SIG-M5 treated with dmso at 0.1 percent for 504 hours (cell line): Measurements from ENCODE around the gene PIK3CD.
"Not testable (repeated sequence)": the region's sequence is repeated elsewhere in the genome, so short reads cannot be mapped to it uniquely, and the experiment has no call there.

Experiments
- DNase-seq: peaks from one replicate; lab custom pipeline; 2025; ENCODE audit not compliant: unreplicated experiment; lab: John Stamatoyannopoulos, UW

Gene PIK3CD

DNA sequence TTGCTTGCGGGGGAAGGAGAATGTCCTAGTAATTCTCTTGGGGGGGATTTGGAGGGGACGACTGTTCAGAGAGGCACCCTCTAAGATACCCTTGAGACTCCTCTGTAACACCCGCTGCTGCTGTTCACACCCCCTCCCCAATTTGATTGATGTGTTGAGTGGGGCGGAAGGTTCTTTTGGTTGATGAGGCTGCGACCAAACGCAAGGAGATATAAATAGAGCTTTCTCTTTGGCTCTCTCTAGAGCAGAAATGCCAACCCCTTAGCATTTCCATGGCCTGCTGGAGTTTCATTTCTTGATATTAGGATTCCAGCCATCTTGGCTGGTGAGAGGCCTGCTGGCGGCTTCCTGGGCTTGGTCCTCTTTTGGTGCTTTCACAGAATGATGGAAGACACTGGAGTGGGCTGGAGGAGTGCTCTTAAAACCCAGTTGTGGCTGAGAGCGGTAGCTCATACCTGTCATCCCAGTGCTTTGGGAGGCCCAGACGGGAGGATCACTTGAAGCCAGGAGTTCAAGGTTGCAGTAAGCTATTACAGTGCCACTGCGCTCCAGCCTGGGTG is 2.0 kb downstream of the PIK3CD start:
- peak; percentile 49 for DNase-seq

DNA sequence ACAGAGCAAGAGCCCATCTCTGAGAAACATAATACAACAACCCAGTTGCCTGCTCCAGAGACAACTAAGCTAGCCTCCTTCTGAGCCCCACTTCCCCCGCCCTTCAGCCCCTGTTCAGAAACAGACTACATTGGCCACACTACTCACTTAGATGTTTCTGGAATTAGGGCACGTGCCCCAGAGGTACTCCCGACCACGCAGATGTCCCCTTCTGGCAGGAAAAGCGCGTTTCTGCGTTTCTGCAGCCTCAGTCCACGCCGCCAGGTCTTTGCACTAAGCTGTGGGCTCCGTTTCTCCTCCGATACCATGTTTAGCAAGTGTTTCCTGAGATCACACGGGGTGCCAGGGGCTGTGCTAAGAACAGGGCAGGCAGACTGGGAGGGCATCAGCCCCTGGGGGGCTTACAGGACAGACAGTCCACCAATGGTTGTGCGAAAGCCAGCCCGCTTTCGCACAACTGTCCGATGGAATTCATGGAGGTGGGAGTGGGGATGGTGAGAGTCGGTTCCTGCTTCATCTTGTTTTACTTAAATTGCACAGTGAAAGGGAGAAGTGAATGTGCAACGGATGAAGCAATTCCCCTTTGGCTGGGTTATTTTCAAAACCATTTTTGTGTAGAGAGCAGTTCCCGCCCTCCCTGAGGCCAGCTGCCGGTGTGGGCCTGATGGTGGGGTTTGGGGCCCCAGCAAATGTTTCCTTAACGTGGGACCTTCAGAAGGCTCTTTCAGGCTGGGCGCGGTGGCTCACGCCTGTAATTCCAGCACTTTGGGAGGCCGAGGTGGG is 2.7 kb downstream of the PIK3CD start:
- DNase-seq = peak; percentile 95

DNA sequence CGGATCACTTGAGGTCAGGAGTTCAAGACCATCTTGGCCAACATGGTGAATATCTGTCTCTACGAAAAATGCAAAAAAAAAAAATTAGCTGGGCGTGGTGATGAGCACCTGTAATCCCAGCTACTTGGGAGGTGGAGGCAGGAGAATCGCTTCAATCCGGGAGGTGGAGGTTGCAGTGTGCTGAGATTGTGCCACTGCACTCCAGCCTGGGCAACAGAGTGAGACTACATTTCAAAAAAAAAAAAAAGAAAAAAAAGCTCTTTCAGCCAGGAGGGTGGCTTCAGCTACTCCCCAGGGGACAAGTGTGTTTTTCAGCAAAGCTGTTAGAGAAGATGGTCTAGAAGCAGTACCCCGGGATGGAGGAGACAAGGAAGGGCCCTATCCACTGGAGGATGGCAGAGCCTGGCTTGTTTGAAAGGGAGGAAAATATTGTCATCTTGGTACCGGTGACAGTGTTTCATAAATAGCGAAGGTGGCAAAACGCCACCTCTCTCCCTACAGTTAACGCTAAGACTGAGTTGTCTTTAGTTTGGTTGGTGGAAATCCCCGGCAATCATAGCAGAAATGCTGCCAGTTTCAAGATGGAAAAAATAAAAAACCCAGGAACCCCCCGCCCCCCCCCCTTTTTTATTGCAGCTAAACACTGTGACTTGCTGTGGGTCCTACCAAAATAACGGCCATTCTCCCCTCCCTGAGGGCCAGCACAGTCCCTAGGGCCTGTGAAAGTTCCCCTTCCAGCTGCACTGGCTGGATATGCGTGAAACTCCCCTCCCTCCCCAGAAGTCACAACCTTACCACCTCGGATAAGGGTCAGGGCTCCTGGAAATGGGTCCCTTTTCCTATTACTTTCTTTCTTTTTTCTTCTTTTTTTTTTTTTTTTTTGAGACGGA is 3.5 kb downstream of the PIK3CD start:
- no peak for DNase-seq

DNA sequence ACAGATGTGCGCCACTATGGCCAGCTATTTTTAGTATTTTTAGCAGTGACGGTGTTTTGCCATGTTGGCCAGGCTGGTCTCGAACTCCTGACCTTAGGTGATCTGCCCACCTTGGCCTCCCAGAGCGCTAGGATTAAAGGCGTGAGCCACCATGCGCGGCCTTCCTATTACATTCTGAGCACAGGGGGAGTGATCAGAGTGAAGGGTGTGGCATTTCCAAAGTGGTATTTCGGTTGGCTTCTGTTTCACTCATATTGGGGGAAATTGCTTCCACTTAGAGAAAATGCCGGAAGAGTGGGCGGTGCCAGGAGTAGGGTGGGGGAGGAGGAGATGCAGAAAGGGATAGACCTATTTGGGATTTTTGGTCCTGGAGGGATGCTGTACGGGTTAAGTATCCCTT is 4.3 kb downstream of the PIK3CD start:
- no peak for DNase-seq

DNA sequence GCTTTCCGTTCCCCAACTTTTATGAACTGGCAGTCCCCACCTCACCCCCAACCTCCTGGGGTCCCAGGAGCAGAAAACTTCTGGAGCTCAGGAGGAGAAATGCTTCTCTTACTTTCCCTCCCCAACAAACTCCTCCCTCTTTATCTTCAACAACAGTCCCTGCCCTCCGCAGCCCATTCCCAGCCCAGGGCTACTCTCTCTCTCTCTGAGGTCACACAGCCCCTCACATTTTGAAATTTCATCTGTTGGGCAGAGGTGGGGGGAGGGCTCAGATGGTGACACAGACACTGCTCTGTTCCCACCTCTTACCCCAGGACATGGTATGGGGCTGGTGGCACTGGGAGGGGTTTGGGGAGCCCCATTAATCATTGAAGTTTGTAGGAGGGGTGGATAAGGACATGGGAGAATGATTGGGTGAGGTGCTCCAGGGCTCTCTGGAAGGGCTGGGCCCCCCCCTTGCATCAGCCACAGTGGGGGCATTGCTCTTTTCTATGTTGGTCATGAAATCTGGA is 6.0 kb downstream of the PIK3CD start:
- DNase-seq = no peak

DNA sequence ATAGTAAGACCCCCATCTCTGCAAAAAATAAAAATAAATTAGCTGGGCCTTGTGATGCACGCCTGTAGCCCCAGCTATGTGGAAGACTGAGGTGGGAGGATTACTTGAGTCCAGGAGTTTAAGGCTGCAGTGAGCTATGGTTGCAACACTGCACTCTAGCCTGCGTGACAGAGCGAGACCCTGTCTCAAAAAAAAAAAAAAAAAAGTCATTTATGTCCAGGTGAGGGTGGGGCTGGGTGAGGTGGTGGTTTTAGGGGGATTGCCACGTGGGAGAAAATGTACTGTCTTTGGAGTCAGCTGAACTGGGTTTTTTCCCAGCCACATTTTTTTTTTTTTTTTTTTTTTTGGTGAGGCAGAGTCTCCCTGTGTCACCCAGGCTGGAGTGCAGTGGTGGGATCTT is 6.7 kb downstream of the PIK3CD start:
- DNase-seq = no peak

DNA sequence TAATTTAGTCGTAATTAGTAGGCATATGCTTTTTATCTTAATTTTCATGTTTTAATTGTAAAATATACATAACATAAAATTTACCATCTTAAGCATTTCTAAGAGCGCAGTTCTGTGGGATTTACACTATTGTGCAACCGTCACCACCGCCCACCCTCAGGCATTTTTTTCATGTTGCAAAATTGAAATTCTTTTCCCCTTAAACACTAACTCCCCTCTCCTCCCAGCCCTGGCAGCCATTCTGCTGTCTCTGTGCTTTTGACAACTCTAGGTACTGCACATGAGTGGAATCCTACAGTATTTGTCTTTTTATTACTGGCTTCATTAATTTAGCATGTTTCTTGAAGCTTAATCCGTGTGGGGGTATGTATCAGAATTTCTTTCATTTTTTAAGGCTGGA is 7.8 kb downstream of the PIK3CD start:
- DNase-seq = peak; percentile 70

DNA sequence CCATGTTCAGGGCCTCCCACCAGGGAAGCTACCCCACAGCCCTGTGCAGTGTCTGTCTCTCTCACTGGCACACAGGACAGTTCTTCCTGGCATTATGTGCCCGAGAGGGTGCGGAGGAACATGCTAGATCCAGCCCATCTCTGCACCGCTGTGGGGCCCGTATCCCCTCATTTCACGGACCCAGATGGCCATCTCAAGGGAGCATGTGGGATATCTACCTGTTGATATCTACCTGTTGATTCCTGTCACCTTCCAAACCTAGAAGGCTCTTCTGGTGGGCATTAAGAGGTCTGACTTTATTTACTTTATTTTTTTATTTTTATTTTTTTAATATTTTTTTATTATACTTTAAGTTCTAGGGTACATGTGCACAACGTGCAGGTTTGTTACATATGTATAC is 11.7 kb downstream of the PIK3CD start:
- no peak for DNase-seq

DNA sequence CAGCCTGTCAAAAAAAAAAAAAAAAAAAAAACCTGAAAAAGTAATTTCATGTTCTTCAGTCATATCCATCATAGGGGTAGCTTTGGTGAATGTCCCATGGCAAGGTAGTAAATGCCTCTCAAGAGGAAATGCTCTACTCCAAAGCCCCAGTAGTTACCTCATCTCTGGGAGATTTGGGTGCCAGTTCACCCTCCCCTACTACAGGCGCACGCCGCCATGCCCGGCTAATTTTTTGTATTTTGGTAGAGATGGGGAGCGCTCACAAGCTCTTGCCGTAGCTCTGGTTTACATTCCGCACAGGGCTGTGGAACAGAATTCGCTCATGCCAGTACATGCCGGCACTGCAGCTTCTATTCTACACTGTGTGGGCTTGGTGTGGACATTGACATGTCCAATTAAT is 13.7 kb downstream of the PIK3CD start:
- no peak for DNase-seq

DNA sequence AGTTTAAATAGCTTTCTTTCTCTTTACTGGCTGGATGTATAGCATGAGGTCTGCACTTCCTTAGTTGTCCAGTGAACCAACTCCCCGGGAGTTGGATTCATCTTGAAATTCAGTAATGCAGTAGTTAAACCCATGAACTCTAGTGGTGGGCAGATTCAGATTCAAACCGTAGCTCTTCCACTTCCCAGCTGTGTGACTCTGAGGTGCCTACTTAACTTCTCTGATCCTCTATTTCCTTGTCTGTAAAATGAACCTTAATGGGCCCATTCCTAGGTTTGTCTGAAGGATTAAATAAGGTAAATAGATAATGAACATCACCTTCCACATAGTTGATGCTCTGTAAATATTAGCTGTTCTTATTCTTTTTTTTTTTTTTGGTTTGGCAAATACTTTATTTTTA is 16.5 kb downstream of the PIK3CD start:
- DNase-seq = no peak

DNA sequence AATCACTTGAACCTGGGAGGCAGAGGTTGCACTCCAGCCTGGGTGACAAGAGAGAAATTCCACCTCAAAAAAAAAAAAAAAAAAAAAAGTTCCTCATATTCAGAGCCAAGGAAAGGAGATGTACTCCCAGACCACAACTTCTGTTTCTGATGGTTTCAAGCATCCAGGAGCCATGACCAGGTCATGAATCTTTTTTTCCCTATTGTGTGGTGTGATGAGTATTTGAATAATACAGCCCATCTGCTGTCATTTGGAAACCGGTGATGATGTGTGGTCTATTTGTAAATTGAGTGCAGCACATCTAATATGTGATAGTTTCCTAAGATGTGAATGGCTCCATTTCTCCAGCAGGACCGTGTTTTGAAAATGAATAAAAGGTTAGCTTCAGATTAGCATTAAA is 18.6 kb downstream of the PIK3CD start:
- peak; percentile 48 for DNase-seq

DNA sequence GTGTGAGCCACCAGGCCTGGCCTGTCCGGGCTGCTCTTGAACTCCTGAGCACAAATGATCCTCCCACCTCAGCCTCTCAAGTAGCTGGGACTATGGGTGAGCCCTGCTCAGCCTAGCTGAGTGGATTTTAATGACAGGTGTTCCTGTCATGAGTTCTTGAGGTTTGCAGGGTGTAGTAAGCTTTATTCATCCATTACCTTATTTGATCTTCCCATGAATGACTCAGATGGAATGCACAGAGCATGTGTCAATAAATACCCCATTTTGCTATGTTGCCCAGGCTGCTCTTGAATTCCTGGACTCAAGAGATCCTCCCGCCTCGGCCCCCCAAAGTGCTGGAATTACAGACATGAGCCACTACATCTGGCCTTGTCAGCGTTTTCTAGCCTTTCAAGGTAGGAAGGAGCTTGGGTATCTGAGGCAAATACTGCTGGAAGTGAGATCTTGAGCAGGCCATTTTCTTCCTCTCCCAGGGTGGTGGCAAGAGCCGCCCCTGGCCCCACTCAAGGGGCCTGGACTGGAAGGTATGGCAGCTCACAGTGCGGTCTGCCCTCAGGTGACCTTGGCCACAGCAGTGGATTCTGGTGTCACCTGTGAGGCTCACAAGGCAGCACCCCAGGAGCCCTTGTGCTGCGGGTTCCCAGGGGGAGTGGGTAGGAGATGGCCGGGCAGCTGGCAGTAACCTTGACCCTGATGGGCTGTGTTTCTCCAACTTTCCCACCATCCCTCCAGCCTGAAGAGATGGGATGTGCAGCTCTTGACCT is 20.0 kb downstream of the PIK3CD start:
- no peak for DNase-seq

DNA sequence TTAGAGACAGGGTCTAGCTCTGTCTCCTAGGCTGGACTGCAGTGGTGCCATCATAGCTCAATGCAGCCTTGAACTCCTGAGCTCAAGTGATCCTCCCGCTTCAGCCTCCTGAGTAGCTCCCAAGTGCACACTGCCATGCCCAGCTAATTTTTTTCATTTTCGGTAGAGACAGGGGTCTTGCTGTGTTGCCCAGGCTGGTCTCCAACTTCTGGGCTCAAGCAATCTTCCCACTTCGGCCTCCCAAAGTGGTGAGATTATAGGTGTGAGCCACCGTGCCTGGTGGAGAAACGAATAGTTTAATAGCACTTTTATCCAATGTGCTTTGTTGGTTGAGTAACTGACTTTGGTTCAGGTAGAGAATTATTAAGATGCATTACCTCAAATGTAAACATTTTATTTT is 20.9 kb downstream of the PIK3CD start:
- DNase-seq = no peak

DNA sequence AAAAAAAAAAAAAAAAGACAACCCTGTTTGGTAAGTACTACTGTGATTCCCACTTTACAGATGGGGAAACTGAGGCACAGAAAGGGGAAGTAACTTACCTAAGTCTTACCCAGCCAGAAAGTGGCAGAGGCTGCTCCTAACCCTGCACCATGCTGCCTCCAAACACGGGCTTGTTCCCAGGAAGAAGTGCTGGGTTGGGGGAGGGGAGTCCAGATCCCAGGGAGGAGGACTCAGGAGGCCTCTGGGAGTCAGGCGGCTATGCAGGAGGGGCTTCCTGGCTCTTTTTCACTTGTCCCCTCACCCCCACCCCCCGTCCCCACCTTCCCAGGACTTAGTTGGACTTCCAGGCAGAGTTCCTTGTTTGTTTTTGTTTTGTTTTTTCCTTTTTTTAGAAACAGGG is 23.9 kb downstream of the PIK3CD start:
- no peak for DNase-seq

DNA sequence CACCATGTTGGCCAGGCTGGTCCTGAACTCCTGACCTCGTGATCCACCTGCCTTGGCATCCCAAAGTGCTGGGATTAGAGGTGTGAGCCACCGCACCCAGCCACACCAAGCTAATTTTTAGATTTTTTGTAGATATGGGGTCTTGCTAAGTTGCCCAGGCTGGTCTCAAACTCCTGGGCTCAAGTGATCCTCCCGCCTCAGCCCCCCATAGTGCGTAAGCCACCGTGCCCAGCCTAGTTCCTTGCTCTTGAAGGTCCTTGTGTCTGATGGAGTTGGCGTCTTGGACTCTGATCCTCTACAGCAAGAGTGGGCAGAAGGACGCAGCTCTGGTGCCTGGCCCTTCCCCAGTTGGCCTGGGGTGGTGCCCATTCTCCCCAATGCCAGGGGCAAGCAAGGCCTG is 24.6 kb downstream of the PIK3CD start:
- DNase-seq = not testable (repeated sequence)

DNA sequence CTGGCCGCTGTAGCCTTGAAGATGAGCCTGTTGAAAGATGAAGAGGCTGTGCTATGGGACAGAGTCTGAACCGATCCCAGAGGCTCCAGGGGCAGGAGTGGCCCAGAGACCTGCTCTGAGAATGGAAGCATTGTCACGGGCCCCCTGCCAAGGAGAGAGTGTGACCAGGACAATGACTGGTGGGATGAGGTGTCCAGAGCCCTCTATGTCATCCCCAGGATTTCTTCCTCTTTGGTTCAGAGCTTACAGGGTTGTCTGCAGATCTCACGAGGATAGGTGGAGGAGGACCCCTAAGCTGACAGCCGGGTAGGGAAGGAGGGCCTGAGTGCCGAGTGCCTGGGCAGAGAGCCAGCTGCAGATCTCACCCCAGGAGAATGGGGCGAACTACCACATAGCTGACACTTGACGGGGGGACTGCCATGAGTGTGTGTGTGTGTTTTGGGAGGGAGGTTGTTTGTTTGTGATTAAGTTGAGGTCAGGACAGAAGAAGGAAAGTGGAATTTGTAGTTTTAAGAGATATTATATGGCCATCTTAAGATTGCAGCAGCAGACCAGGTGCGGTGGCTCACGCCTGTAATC is 25.4 kb downstream of the PIK3CD start:
- DNase-seq = no peak

DNA sequence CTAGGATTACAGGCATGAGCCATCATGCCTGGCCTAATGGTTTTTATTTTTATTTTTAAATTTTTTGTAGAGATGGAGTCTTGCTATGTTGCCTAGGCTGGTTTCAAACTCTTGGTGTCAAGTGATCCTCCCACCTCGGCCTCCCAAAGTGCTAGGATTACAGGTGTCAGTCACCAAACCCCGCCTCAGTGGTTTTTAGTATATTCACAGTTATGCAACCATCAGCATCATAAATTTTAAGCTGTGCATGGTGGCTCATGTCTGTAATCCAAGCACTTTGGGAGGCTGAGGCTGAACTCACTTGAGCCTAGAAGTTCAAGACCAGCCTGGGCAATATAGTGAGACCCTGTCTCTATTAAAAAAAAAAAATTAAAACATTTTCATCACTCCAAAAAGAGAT is 28.6 kb downstream of the PIK3CD start:
- no peak for DNase-seq

DNA sequence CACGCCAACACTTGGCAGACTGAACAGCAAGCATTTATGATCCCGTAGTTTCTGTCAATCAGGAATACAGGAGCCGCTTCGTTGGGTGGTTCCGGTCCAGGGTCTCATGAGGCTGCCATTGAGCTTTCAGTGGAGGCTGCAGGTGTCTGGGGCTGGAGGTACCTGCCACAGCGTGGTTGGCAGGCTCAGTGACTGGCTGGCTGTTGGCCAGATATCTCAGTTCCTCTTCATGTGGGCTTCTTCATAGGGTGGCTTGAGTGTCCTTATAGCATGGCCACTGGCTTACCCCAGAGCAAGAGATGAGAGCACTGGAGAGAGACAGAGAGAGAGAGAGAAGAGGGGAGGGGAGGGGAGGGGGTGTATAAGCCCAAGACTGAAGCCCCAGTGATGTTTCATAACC is 29.3 kb downstream of the PIK3CD start:
- DNase-seq = no peak

DNA sequence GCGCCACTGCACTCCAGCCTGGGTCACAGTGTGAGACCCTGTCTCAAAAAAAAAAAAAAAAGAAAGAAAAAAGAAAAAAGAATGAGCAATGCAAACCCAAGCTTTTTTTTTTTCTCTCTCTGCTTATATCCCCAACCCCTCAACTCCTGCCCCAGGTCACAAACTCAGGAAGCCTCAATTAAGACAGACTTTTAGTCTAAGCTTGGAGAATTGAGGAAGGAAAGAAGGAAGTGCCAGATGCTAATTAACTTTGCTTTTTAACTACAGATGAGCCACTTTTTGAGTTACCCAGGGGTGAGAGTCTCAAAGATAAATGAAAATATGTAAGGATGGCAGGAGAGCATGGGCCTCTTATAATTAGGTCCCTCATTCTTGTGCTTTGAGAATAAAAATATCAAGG is 33.3 kb downstream of the PIK3CD start:
- no peak for DNase-seq

DNA sequence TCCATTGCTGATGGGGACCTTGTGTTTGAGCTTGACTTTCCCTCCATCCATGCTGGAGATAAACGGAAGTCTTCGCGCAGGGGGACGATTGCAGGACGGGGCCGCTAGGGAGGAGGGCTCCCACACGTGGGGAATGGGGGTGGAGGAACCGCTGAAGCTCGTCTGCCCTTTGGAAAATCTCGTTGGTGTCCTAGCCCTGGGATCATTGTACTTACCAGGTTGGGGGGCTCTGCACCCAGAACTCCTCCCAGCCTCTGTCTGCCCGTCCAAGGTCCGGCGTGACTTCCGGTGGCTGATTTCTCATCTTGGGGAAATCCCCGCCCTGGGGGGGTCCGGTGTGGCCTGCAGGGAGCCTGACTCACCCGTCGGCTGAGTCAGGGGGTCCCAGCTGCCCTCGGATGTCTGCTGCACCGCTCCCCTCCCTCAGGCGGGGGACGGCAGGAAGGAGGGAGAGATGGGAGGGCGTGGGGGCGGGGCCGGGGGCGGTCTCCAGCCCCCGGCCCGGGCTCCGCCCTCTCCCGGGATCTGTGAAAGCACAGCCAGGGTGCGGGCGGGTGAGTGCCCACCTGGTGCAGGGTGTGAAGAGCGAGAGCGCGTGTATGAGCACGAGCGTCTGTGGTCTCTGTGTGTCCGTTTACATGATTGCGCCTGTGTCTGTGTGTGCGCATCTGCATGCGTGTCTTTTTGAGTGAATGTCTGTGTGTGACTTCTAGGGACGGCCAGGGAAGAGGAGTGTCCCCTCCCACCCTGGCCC is 35.8 kb downstream of the PIK3CD start:
- DNase-seq = no peak
